ENCODE data around the gene GTF3C1.

GTF3C1 gene

DNA sequence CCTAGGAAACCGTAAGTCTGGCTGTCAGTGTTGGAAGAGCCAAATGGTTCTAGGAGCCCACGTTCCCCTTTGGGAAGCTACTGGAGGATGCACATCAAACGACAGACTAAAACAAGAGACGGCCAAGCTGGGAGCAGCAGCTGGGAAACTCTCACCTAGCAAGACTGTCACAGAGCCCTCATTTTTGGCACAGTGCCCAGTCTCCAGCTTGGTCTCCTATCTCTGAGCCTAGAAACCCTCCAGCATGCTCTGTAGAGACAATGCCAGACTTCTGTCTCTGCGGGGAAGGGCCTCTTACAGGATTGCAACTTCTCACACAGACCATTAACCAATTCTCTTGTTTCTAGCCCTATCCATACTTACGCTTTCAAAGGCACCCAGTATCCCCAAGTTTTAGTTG lies 23.5 kb downstream of the GTF3C1 start:
- FAIRE-seq (no peak), DNase-seq (ENCODE audit: insufficient read length, low spot score) (no peak)

DNA sequence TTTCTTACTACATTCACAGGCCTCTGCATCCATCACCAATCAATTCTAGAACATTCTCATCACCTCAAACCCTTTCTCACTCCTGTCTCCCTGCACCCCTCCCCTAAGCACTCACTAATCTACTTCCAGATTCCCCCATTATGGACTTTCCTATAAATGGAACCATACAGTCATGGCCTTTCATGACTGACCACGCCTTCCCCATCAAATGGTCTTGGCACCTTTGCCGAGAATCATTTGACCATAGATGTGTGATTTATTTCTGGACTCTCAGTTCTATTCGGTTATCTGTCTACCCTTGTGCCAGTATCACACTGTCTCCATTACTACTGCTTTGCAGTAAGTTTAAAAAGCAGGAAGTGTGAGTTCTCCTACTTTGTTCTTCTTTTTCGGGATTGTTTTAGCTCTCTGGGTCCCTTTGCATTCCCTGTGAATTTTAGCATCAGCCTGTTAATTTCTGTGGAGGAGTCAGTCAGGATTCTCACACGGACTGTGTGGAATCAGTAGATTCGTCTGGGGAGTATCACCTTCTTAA lies 27.5 kb downstream of the GTF3C1 start:
- FAIRE-seq: no peak
- no peak for DNase-seq (ENCODE audit: insufficient read length, low spot score)

DNA sequence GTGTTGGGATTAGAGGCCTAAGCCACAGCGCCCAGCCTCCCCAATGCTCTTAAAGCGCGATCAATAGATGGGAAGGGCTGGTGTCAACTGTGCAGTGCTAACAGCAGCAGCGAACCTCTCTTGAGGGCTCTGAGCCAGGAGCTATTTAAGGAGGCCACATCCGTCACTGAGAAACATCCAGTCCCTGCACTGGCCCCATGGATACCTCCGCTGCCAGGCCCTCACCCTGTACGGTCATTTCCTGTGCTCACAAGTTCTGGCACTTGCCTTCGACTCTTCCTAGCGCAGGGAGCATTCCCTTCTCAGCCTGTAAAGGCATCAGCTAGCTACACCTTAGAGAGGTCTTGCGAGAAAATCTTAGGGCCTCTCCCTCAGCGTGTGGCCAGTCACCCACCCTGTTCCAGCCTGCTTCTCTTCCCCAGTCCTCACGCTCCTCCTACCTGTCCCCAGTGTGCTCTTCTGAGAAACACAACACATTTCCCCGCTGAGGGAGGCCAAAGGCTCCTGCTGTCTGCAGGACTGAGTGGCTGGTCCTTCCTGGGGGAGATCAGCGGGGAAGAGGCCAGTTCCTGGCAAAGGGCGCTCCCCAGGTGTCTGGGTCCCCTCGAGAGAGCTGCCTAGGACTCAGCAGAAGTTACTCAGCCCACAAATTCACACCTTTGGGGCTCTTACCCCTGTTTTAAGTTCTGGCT lies 28.6 kb downstream of the GTF3C1 start:
- FAIRE-seq (no peak), DNase-seq (ENCODE audit: insufficient read length, low spot score) (no peak)

DNA sequence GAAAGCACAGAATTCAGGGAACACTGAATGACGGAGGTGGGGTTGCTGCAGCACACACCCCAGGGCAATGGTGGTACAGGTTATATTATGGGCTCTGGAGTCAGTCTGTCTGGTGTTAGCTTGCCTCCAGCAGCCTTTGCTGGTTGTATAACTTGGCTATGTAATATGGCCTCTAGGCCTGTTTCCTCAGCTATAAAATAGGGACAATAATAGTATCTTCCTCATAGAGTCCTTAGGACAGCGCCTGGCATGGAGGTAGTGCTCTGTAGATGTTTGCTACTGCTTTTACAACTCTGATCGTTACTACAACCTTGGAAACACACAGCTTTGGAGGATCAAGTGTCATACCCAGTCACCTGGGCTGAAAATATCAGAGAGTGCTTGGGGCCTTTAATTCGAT lies 31.5 kb downstream of the GTF3C1 start:
- DNase-seq (ENCODE audit: insufficient read length, low spot score): no peak
- FAIRE-seq: no peak

DNA sequence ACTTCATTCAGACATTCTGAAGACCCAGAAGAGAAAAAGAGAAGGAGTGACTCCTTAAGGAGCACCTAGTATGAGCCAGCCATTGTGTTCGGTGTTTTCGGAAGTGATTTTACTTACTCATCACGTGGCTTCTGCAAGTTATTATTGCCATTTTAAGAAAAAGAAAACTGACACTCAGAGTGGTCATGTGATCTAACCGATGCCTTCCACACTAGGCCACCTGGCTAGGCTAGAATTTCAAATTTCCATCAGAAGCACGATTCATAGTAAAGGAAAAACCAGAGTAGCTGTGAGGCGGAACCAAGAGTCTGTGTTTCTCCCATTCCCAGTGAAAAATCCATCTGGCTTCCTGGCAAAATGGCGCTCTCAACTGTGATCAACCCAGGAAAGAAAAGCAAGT lies 32.0 kb downstream of the GTF3C1 start:
- FAIRE-seq: no peak
- DNase-seq (ENCODE audit: insufficient read length, low spot score): no peak

DNA sequence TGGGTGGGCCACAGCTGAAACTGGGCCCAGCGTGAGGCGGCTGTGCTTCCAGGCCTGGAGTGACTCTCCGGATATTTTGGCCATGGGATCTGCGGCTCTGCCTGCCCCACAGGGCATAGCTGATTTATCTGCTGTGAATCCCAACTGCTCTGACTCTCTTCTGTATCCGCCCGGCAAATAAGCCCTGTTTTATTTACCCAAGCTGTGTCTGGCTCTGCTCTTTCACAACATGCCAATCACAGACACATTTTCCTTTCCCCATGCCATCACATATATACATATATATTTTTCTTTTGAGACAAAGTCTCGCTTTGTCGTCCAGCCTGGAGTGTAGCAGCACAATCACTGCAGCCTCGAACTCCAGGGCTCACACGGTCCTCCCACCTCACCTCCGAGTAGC lies 33.3 kb downstream of the GTF3C1 start:
- FAIRE-seq (no peak), DNase-seq (ENCODE audit: insufficient read length, low spot score) (no peak)

DNA sequence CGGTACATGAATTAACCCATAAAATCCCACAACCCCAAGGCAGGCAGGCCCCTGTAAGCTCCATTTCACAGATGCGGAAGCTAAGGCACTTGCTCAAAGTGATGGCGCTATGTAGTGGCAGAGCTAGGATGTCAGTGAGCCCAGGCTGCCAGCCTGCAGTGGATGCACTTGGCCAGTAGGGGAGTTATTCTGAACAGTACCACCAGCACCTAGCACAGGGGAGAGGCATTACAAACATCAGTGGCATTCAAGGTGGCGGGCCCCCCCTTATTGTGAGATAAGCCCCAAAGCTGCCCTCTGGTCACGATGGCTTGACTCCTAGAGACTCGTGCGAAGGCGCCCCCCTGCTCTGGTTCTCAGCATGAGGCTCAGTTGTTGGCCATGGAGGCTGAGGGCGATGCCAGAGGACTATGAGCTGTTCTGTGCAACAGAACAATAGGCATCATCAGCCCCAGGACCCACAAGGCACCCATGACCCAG lies 33.8 kb downstream of the GTF3C1 start:
- DNase-seq (ENCODE audit: insufficient read length, low spot score) (peak; percentile 45), FAIRE-seq (peak; percentile 13)

DNA sequence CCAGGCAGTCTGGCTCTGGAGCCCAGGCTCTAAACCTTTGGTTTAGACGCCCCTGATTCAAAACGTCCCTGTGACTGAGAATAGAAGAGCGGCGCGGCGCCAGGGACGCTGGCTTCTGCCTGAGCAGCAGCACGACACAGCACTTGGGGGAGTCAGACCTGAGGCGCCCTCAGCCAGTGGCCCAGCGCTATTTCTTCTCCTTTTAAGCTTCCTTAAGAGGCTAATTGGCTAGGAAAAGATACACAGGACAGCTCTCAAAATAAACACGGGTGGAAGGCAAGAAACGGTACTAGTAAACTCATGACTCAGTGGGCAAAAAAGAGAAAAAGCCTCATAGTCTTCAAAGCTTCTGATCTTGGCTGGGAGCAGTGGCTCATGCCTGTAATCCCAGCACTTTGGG lies 34.9 kb downstream of the GTF3C1 start:
- FAIRE-seq (no peak), DNase-seq (ENCODE audit: insufficient read length, low spot score) (no peak)

DNA sequence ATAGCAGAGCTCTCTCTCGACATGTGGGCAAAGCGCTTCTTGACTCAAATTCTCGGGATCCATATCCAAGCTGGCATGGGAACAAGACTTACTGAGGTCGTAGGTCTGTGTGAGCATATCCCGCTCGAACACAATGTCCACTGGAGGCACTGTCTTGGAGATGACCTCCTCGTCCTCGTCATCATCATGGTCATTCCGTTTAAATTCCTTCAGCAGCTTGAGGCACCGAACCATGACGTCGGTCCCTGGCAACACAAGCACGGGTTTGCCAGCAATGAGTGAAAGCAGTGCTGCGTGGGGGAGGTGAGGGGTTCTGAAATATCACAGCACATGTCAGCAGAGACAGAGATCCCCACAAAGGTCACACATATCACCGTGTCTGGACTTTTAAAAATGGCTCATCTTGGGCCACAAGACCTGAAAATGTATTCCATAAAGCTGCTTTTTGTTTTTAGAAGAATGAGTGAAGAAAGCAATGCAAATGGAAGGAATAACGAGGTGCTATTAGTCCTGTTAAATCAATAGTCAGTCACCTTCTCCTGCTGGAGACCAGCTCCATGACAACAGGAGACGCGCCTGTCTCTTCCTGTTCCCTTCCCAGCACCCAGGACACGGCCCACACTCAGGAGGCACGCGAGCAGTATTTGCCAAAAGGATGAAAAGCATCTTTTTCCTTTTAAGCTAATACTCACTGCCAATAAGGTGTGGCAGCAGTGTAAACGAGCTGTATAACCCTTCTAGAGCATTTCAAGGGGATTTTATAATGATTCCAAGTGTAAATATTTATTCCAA lies 37.9 kb downstream of the GTF3C1 start:
- DNase-seq (ENCODE audit: insufficient read length, low spot score) (no peak), FAIRE-seq (no peak)

DNA sequence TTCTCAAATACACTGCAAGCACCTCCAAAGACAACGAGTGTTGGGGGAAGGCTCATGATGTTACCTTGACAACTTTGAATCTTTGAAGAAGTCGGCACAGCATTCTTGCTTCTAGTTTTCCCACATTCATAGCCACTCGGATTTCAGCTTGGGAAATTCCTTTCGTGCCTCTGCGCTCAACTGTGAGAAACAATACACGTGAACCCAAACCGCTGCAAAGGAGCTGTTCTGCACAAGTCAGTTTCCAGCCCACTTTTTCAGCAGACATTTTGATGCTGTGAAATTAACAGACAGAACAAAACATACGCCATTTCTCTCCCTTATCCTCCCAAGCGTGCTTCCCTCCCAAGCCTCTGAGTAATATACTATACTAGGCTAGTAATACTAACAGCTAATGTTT lies 41.2 kb downstream of the GTF3C1 start:
- FAIRE-seq (no peak), DNase-seq (ENCODE audit: insufficient read length, low spot score) (no peak)

DNA sequence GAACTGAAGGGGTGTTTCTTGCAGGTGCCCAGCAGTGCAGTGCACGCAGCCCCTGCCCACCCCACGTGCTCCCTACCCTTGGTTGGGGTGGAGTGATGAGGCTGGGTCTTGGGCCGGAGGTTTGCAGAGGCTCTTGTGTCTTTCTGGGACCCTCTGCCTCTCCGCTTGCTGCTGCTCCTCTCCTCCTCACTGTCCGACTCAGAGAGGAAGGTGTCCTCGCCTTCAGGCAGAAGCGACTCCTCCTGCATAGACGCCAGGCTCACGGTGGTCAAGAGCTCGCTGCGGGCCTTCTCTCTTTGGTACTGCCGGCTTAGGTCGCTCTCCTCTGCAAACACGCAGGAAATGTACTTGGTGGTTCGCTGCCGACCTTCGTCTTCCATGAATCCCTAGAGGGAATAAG lies 42.9 kb downstream of the GTF3C1 start:
- FAIRE-seq (no peak), DNase-seq (ENCODE audit: insufficient read length, low spot score) (no peak)

DNA sequence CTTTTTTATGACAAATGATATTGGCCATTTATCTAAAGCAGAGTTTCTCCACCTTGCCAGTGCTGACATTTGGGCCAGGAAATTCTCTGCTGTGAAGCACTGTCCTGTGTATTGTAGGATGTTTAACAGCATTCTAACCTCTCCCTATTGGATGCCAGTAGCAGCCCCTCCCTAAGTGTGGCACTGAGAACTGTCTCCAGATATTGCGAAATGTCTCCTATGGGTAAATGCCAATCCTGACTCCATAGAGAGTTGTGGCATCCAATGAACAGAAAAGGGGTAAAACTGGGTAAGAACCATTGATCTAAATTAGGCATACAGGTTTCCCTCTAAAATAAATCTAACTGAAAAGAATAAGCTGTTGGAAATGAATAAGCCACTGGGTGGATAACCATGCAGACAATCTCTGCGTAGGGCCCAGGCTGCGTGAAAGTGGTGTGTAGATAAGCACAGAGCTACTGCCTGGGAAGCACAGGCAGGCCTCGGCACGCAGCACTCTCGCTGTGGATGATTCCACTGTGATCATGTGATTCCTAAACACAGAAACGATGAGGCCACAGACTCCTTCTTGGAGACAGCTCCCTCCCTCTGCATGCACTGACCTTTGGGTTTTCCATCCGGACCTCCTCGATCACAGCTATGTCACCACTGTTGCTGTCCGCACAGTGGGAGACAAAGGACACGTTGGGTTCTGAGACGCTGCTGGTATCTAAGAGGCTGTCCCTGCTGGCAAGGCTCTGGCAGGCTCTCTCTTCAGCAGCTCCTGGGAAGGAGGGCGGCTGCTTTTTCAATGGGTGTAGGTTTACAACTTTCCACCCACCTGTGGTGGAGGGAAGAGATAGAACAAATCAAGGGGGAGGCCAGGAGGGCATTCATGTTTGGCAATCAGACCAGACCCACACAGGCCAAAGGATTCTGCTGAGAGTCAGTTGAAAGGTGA lies 44.1 kb downstream of the GTF3C1 start:
- FAIRE-seq: no peak
- DNase-seq (ENCODE audit: insufficient read length, low spot score): no peak

DNA sequence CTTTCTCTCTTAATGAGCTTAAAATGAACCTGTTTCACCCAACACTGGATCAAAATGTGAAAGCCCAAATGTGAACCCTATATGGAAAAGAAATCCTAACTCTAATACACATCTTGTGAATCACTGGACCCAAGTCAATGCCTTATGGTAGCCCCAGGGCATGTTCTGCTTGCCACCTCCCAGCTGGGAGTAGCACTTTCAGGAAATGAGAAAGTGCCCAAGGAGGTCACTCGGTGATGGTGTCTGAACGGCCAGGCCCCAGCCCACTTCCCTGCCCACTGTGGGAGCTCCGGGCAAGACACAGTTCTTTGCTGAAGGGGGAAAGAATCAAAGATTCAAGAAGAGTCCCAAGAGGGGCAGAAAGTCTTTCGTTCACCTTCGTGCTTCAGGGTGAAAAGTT lies 46.1 kb downstream of the GTF3C1 start:
- DNase-seq (ENCODE audit: insufficient read length, low spot score) (no peak), FAIRE-seq (no peak)

DNA sequence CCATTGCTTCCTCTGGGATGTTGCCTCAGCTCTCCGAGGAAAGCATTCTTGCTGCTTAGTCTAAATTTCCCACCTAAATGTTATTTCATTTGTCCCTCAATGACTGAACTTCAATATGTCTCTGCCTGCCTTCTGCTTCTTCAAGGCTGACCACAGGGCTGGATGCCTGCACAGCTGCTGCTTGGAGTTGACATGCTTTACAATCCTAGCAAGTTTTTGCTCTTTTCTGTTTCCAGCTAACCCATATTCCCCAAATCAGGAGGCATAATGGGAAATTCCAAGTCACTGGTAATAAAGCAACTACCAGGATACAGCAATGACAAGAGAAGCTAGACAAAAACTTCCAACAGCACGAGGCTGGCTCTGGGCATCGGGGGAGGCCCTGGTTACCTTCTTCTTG lies 48.9 kb downstream of the GTF3C1 start:
- FAIRE-seq (no peak), DNase-seq (ENCODE audit: insufficient read length, low spot score) (no peak)

DNA sequence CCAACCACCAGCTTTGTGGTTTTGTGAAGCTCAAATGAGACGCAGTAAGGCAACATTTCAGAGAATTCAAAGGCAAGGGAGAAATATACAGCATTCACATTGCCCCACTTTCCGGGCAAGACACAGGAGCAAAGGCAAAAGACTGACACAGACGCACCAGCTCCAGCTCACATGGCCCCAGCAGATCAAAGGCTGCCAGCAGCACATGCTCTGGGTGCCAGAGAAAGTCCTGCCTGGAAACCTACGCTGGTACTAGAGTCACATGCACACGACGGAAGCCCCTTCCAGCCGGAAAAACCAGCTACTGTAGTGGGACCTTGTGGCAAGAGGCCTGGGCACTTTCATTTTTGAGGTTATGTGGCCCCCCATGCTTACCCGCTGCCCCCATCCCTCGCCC lies 50.1 kb downstream of the GTF3C1 start:
- no peak for FAIRE-seq

DNA sequence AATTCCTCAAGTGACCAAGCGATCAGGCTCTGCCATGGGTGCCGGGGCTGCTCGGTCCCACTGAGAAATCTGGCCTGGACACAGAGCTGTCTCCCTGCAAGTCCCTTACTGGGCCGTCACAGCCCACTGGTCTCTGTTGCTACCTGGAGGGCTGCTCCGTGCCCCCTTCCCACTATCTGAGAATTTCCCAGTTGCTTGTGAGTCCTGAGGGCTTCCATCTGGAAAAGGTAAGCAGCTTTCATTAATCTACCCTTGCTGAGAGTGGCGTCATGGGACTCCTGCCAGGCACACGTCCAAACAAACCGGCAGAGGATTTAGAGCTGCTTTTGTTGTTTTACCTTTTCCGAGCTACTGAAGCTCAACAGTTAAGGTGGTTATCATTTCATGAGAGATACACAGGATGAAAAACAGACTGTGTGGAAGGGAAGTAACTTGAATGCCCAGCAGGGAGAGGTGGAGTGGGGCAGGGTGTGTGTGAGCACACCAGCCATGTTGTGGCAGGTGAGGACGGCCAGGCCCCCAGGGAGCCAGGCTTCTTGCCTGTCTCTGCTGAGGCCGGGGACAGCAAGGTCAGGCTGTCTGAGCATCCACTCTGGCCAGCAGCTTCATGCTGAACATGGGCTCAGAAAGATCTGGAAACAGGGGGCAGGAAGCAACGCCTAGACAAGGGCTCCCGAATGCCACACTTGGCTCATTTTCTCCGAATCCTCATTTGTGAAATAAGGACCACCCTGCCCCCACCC lies 50.6 kb downstream of the GTF3C1 start:
- DNase-seq (ENCODE audit: insufficient read length, low spot score) (no peak), FAIRE-seq (no peak)

More for the DNA sequence above, 50.1 kb downstream of the GTF3C1 start:
- DNase-seq (ENCODE audit: insufficient read length, low spot score): no peak

DNA sequence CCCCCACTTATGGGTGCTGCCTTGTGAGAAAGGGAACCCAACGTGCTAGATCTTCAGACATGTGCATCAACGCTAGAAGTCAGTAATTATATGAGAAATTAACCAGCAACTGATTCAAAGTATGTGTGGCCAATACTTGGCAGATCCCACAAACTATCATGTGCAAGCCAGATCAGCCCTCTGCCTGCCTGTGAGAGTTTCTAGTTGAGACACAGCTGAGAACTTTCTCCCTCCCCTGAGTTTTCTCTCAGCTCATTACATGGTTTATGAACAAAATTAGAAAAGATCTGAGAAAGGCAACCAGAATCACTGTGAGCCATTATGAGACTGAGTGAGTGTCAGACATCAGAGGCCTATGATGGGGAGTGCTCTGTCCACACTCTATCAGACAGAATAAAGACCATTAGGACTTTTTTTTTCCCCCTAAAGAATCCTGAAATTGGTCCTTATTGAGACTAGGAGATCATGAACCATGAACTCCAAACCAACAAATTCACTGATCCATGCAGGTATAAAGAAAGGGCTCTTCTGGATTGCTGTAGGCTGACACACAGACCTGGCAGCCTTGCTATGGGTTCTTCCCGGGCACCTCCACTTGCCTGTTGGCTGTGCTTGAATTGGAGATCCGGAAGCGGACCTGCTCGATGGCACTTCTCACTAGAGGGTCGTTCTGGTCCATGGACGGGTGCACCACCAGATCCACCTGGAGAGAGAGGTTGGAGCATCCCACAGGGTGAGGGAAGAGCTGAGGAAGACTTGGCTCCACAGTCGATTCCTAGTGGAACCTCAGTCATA lies 51.5 kb downstream of the GTF3C1 start:
- FAIRE-seq (no peak), DNase-seq (ENCODE audit: insufficient read length, low spot score) (no peak)

DNA sequence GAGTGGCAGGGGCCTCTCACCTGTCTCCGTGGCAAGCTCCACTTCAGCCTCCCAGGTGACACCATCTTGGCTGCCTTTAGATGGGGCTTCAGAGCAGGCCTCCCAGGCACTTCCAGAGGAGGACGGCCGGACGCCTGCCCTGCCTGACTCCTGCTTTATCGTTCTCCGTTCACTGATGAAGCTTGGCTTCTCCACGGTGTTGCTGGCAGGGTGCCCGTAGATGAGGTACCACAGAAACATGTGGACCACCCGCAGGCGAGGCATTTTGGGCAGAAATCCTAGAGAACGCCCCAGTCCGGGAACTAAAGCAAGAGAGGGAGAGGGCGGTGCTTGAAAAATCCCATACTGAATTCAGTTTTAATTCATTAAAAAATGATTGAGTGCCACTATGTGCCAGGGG lies 54.5 kb downstream of the GTF3C1 start:
- DNase-seq (ENCODE audit: insufficient read length, low spot score) (no peak), FAIRE-seq (no peak)

DNA sequence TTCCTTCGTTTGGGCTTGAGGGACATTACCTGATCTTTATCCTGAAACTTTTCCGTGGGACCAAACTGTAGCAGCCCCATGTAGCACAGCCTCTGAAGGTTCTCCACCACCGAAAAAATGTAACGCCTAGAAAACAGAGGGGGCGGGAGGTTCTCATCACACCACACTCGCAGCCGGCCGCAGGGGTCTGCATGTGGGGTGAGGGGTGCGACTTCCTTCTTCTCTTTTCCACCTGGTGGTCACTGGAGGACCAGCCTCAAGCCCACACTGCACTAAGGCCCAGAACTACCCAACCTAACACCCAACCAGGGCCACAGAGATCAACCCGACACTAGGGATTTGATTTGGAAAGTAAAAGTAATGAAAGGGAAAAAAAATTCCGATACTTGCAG lies 57.1 kb downstream of the GTF3C1 start:
- no peak for DNase-seq (ENCODE audit: insufficient read length, low spot score)
- FAIRE-seq: no peak
